Left ventricle myocardium superior (tissue), 1 donor: ENCODE measurements around the gene PLD3. TPM values are rescaled to one million over a fixed set of nuclear protein-coding genes. Genes with fewer than 3 reads are reported as not detected.

Source experiments
- ATAC-seq: fragments of 200-7000 bp; cut with Tn5 transposase; one replicate; pipeline ENCODE4 v1.9.1; 2020; ENCODE audit warnings: mild to moderate bottlenecking, moderate library complexity
- DNase-seq: peaks from one replicate; pipeline ENCODE4 v3.0.0-alpha.2; 2020
- intact Hi-C: fragments of 100-400 bp; cut with micrococcal nuclease; formaldehyde crosslinking; loops from one replicate; pipeline ENCODE4 v1.11.0; 2022
- long read RNA-seq: library from polyadenylated mRNA; unstranded; transcript quantifications from one replicate; pipeline ENCODE4 v2.0.0, GENCODE V29; 2021
- total RNA-seq: library from RNA; stranded (reverse); fragmentation: NEBNext Ultra II Directional; extraction: Animal tissue kit (Norgen Biotek cat#: 25700); gene quantifications from one replicate; pipeline ENCODE4 v1.2.1, GENCODE V29; 2021
- donor health status: DM: no; HTN: yes; CAD: no; lungs with severe emphysema.

PLD3 gene
- total RNA-seq: 161 TPM
- long read RNA-seq, transcript PLD3-207 (13 exons, 2,140 nt): major isoform, 13 of 131 reads
- long read RNA-seq, partial matches to known transcripts: 26 of 131 reads
- long read RNA-seq, other reads (novel, unspliced or antisense): 85 of 131 reads

- ATAC-seq (peak; percentile 97), DNase-seq (peak; percentile 100)
- intact Hi-C loops: no loop called here
These were observed at the start of gene PLD3, which contains the start of gene C19orf47 for GRCh38 chr19:40348125-40348913. Gene PLD3 (plus strand): TSS chr19:40348695. CDS start chr19:40366484, 17,789 bp downstream. Gene C19orf47 (minus strand): TSS chr19:40348397. CDS start chr19:40341857, 6,540 bp downstream.

DNA sequence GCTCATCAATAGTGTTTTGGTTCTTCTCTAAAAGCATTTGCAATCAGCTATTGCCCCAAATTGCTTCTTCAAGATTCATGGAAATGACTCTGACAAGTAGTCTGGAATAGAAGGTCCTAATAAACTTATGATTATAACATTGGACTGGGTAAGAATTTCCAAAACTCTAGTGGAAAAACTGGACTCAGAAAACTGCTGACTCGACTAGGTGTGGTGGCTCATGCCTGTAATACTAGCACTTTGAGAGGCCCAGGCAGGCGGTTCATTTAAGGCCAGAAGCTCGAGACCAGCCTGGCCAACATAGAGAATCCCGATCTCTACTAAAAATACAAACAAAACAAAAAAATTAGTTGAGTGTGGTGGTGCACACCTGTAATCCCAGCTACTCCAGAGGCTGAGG is 47.8 kb upstream of the PLD3 start:
- ATAC-seq: no peak
- intact Hi-C loops: no loop called here
- DNase-seq: no peak

GRCh38 chr19:40302224-40303011 is 46.1 kb upstream of the PLD3 start:
- ATAC-seq (no peak), DNase-seq (no peak)
- intact Hi-C loops: no loop called here

GRCh38 chr19:40303765-40304164 is 44.7 kb upstream of the PLD3 start:
- intact Hi-C loops: no loop called here
- no peak for DNase-seq
- ATAC-seq: no peak

DNA sequence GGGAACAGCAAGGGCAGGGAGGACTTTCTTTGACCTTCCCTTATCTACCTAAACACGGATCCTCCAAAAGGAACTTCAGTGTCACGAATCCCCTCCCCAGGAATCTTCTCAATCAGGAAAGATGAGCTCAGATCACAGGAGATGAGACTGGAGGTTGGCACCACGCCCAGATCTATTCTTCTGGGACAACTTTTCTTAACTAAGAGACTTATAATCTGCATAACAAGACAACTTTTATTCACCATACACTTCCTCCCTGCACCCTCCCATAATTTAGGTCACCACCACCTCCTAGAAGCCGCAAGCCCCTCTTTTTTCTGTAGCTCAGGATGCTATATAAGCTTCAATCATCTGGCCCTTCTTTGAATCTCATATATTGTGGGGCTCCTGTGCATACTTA is 44.2 kb upstream of the PLD3 start:
- DNase-seq (no peak), ATAC-seq (no peak)
- intact Hi-C loops: no loop called here

- intact Hi-C loops: no loop called here
- DNase-seq (peak; percentile 65), ATAC-seq (peak; percentile 81)
These were observed 43.1 kb upstream of the PLD3 start for GRCh38 chr19:40305403-40305802.

DNA sequence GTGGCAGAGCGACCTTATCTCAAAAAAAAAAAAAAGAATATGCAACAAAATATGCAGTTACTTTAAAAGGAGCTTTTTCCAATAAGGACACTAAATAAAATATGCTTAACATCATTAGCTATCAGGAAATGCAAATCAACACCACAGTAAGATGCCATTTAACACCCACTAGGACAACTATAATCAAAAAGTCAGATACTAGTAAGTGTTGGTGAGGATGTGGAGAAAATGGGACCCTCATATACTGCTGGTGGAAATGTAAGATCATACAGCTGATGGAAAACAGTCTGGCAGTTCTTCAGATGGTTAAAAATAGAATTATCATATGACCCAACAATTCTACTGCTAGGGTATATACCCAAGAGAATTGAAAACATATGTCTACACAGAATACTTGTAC is 38.8 kb upstream of the PLD3 start:
- intact Hi-C loops: no loop called here
- ATAC-seq (no peak), DNase-seq (no peak)

DNA sequence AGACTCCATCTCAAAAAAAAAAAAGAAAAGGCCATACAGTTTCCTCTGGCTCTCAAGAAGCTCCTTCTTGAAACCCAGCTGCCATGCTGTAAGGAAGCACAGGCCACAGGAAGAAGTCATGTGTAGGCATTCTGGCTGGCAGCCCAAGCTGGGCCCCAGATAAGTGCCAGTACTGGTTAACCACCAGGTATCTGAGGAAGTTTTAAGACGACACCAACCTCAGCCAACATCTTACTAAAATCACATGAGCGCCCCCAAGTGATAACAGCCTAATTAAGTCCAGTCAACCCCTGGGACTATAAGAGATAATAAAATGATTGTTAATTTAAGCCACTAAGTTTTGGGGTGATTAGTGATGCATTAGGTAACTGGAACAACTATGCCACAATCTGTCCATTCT is 36.0 kb upstream of the PLD3 start:
- ATAC-seq (no peak), DNase-seq (no peak)
- intact Hi-C loops: no loop called here

DNA sequence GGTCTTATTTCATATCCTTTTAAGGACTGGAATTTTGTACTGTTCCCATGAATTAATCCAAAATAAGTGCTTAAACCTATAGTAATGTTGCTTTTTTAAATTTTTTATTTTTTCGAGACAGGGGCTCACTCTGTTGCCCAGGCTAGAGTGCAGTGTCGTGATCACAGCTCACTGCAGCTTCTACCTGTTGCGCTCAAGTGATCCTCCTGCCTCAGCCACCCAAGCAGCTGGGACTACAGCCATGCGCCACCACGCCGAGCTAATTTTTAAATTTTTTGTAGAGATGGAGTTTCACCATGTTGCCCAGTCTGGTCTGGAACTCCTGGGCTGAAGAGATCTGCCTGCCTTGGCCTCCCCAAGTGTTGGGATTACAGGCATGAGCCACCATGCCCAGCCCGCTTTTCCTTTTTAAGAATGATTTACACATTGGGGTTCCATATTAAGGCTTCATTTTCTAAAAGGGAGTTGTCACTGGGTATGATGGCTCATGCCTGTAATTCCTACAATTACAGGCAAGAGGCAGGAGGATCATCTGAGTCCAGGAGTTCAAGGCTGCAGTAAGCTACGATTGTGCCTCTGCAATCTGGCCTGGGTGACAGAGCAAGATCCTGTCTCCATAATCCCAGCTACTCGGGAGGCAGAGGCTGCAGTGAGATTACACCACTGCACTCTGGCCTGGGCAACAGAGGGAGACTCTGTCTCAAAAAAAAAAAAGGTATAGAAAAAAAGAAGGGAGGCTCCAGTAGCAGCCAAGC is 35.1 kb upstream of the PLD3 start:
- DNase-seq (no peak), ATAC-seq (no peak)
- intact Hi-C loops: no loop called here

GRCh38 chr19:40314656-40315055 is 33.8 kb upstream of the PLD3 start:
- intact Hi-C loops: no loop called here
- ATAC-seq (no peak), DNase-seq (no peak)

DNA sequence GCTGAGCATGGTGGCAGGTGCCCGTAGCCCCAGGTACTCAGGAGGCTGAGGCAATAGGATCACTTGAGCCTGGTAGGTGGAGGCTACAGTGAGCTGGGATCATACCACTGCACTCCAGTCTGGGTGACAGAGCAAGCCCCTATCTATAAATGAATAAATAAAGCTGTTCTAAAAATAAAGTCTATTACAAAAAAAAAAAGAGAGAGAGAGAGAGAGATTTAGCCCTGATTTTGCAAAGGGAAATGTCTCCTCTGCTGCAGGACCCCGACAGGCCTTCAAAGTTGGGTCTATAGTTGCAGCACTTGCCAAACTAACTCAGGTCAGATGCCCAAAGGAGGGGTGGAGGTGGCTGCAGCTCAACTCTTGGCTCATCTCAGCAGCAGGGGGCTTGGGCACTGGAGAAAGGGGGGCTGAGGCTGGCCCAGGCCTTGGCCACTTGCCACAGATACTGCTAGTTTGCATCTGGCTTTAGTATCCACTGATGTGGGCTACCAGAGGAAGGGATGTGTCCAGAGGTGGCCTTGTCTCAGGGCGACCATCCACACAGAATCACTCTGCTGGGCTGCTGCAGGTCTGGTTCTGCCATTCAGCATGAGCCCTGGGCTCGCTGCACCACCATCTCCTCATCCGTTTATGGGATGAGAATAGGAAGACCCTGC is 32.6 kb upstream of the PLD3 start:
- intact Hi-C loops: no loop called here
- DNase-seq (no peak), ATAC-seq (peak; percentile 19)

DNA sequence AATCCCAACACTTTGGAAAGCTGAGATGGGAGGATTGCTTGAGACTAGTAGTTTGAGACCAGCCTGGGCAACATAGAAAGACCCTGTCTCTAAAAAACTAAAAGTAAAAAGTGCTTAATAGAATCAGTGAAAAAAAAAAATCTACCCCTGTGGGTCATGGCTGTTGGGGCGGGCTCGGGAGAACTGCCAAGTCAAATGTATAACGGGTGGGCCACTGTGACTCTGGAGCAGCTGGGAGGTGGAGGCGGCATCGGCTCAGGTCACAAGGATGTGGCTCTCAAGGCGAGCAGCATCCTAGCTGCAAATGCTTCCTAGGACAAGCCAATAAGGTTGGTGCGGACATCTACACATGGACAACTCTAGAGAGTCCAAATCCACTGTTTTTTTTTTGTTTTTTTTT is 31.2 kb upstream of the PLD3 start:
- no peak for DNase-seq
- intact Hi-C loops: no loop called here

DNA sequence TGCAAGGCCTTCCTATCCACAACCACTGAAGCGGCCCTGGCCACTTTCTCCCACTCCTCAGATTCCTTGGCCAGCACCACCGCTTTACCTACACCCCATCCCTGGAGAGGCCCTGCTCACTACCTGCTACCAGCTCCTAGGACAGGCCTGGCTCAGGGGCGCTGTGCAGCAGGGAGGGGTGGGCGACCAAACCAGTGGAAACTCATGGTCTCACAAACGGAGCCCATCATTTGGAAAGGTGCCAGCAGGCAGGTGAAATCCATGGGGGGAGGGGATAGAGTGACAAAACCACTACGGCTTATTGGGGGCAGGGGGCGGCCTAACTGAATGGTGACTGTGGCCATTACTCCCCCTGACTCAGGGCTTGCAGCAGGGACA is 27.9 kb upstream of the PLD3 start:
- intact Hi-C loops: no loop called here
- DNase-seq (no peak), ATAC-seq (no peak)

More for the DNA sequence above, 31.2 kb upstream of the PLD3 start:
- no peak for ATAC-seq

DNA sequence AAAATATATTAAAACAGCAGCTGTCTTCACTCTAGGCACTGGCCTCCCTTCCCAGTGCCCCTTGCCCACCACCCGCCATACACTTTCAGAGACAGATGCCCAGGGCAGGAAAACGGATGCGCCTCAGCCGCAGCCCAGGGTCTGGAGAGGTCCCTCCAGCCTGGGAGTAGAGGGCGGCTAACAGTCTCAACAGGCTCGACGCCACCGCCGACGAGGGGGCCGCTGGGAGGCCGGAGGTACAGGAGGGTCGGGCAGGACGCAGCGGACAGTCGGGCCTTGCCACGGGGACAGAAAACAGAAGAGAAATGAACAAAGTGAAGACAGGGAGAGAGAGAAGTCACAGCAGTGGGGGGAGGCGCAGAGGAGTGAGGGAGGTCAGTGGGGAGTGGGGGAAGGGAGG is 27.4 kb upstream of the PLD3 start:
- intact Hi-C loops: no loop called here
- DNase-seq (no peak), ATAC-seq (no peak)

- intact Hi-C loops: no loop called here
- no peak for DNase-seq
- ATAC-seq: no peak
These were observed 26.8 kb upstream of the PLD3 start for GRCh38 chr19:40321566-40322270.

GRCh38 chr19:40322271-40322610 is 26.3 kb upstream of the PLD3 start:
- ATAC-seq: no peak
- intact Hi-C loops: no loop called here
- no peak for DNase-seq

DNA sequence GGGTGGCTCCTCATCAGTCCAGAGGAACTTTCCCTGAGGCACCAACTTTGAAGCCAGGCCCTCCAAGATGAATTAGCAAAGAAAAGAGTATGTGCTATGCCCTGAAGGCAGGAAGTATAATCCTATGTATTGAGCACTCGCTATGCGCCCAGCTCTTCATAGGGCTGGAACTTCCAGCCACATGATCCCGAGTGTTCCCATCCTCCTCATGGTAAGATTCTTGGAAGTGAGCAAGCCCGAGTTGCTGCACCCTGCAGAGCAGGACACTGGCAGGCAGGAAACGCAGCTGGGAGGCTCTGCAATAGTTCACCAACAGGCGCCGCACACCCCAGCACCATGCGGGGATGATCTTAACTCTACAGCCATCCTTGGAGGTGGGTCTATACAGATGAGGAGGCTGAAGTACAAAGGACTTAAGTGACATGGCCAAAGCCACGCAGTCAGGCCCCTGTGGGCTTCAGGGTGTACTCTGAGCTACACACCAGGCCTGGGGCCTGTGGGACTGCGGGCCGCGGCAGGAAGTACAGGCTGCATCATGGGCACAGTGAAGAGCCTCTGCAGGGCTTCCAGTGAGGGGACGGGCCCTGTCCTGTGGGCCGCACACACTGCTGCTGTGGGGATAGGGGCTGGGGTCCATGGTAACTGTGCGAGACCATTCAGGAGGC is 25.4 kb upstream of the PLD3 start:
- intact Hi-C loops: no loop called here
- no peak for ATAC-seq
- no peak for DNase-seq

DNA sequence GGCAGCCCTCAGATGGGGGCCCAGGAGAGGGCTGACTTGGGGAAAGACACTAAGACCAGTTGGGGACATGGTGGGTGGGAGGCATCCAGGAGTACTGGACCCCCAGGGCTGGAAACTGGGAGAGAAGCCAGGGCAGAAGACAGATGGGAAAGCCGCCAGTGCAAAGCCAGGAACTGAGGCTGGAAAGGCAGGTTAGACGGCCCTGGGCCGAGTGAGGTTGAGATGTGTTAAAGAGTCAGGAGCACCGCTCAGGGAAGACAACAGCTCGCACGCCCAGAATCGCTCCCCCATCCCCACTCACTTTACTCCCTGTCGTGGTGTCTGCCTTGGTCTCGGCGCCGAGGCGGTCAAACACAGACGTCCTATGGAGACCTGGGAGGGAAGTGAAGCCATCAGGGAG is 24.8 kb upstream of the PLD3 start:
- ATAC-seq (no peak), DNase-seq (no peak)
- intact Hi-C loops: no loop called here
